Astrocyte of the spinal cord (primary cell): Measurements from ENCODE around the gene PIK3C3.
A peak's percentile ranks its signal among the peaks of the same experiment; 100 is the strongest.

ENCODE experiments used
- DNase-seq: peaks from one replicate; pipeline ENCODE4 v3.0.0; 2011; ENCODE audit warnings: low read depth, low spot score
- H3K4me3 ChIP-seq: 2 replicates; pipeline ENCODE4 v1.5.1; 2011; ENCODE audit warnings: low read depth, mild to moderate bottlenecking, low read length, moderate library complexity
- in situ Hi-C: cut with HindIII; loops from 2 replicates; pipeline ENCODE4 v1.10.0; 2017; ENCODE audit warnings: low sequenced_read_pairs
- TF ChIP-seq, protein P1 (sequence below): IDR thresholded peaks from 2 replicates; pipeline ENCODE4 v1.5.1; 2012; ENCODE audit warnings: low read depth, mild to moderate bottlenecking, low read length, inconsistent platforms

The PIK3C3 gene

DNA sequence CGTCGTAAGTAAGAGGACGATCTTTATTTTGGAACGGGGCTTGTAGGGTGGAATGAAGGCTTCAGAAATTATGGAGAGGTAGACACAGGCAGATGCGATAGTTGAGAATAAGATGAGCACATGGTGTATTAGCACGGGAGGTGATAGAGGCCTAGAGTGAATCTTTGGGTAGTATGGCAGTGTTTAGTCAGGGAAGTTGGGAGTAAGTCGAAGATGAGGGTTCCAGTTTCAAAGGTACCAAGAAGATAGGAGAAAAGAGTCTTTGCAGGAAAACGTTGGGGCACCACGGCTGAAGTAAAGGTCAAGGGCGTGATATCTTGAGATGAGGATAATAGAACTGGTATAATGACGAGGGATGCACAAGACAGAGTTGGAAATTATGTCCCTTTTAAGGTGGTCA is 654 bp downstream of the PIK3C3 start:
- in situ Hi-C loops: no loop called here
- no peak for DNase-seq
- TF ChIP-seq, protein P1, sequence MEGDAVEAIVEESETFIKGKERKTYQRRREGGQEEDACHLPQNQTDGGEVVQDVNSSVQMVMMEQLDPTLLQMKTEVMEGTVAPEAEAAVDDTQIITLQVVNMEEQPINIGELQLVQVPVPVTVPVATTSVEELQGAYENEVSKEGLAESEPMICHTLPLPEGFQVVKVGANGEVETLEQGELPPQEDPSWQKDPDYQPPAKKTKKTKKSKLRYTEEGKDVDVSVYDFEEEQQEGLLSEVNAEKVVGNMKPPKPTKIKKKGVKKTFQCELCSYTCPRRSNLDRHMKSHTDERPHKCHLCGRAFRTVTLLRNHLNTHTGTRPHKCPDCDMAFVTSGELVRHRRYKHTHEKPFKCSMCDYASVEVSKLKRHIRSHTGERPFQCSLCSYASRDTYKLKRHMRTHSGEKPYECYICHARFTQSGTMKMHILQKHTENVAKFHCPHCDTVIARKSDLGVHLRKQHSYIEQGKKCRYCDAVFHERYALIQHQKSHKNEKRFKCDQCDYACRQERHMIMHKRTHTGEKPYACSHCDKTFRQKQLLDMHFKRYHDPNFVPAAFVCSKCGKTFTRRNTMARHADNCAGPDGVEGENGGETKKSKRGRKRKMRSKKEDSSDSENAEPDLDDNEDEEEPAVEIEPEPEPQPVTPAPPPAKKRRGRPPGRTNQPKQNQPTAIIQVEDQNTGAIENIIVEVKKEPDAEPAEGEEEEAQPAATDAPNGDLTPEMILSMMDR: no peak
- H3K4me3 ChIP-seq: peak overlapping the region; percentile 75

DNA sequence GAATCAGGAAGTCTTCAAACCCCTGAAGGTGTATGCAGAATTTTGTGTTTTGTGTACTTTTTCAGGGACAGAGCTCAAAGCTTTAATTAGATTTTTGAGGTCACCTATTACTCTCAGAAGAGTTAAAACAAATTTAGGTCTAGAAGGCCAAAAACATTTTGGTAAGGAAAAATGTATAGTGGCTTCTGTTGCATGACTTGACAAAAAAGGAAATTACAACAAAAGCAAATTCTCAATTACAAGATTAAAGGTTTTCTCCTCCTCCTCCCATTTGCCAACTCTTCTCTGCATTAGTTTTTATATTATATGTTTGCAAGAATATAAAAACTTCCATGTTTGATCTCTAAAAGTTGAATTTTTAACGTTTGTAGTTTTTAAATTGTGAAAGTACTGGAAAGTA is 4.0 kb downstream of the PIK3C3 start:
- in situ Hi-C loops: no loop called here
- DNase-seq: no peak

DNA sequence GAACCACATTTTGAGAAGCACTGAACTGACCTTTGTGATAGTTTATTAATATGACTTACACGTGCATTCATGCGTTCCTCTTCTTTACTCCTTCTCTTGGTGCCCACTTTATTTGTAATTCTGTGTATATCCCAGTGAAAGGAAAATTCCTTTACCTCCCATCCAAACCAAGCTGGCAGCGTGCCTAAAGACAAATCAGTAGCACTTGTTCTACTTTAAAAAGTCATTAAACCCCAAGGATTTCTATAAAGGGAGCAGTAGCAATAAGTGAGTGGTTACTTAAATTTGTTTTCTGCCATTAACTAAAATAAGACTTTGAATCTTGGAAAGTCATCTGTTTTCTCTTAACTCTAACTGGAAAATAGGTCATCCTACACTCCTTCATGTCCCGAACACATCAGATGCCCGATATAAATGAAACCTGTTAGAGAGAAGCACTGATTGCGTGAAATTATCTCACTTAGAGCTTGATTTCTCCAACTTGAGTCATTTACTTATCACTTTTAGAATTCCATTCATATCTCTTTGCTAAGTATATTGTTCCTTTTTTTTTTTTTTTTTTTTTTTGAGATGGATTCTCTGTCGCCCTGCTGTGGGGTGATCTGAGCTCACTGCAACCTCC is 10.7 kb downstream of the PIK3C3 start:
- TF ChIP-seq, protein P1: no peak
- in situ Hi-C loops: no loop called here
- H3K4me3 ChIP-seq: no peak overlapping the region
- DNase-seq: no peak

More for the DNA sequence above, 4.0 kb downstream of the PIK3C3 start:
- TF ChIP-seq, protein P1: no peak
- no peak overlapping the region for H3K4me3 ChIP-seq

DNA sequence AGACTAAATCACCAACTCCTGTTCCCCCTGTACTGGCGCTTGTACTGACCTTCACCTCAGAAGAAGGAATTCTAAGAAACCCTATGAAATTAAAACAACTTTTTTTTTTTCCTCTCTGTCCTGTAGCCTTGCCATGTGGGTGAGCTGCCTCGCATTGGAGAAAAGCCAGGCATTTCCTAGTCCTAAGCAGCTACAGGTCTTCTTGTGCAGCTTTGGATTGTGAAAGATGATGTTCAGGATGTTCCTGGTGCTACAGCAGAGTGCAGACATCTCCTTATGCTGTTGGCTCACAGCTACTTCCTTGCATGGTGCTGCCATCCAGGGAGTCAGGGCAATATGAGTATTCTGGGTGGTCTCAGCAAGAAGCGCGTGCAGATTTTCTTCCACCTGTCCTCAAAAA is 11.9 kb downstream of the PIK3C3 start:
- no peak for DNase-seq
- TF ChIP-seq, protein P1: no peak
- in situ Hi-C loops: no loop called here
- H3K4me3 ChIP-seq: no peak overlapping the region

DNA sequence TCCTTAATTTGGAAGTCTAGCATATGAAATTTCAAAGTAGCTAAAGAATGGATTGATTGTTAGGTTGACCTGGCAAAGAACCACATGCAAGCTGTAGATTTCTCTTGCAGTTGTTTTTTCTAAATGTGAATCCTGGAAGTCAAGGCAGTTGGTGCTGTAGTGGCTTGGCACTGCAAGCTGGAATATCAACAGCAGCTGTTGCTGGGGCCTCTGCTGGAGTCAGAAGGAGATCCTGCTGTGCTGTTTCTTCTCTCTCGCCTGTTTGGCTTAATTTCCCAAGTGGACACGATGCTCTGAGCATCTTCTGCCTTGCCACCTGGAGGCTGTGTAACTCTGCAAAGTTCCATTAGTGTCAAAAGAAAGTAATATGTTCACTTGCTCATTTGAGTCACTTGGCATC is 12.6 kb downstream of the PIK3C3 start:
- in situ Hi-C loops: no loop called here
- TF ChIP-seq, protein P1: no peak
- H3K4me3 ChIP-seq: no peak overlapping the region
- DNase-seq: peak; percentile 29

DNA sequence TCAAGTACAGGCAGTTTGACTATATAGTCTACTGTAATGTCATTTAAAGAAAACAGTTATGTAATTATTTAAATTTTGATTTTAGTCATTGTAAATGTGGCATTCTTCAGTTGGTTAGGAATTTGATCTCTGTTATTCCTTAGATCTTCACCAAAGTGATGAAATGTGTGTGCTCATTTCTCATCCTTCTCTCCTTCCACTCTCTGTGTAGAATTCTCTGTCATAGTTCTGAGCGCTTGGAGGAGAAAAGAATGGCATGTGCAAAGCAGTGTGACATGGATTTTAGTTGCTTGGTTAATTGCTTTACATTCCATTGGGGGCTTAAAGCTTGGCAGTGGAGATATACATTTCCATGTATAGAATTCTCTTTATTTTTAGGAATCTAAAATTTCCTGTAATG is 14.8 kb downstream of the PIK3C3 start:
- DNase-seq: no peak
- in situ Hi-C loops: no loop called here

More for the DNA sequence above, 14.8 kb downstream of the PIK3C3 start:
- TF ChIP-seq, protein P1: no peak
- no peak overlapping the region for H3K4me3 ChIP-seq
